Endothelial cell of umbilical vein (primary cell): Measurements from ENCODE around the gene FAM163A. TPM values are rescaled to one million over a fixed set of nuclear protein-coding genes. Genes with fewer than 3 reads are reported as not detected.

Experiments used
- BruUV-seq: library from RNA; stranded (reverse); fragments of 400-500 nt; replicated peaks from 2 replicates; lab custom pipeline; 2021; lab: Mats Ljungman, UMichigan
- CTCF ChIA-PET: fragments of 300-600, 350-600 bp; sonication (Branson Sonifier 250); formaldehyde crosslinking; loops from one replicate; lab custom pipeline; 2021; ENCODE audit warnings: antibody characterized with exemption, inconsistent platforms; lab: Charles Lee
- POLR2A ChIA-PET: fragments of 300-600, 350-600 bp; sonication (Branson Sonifier 250); formaldehyde crosslinking; loops from one replicate; lab custom pipeline; 2021; ENCODE audit warnings: antibody characterized with exemption, inconsistent platforms; lab: Charles Lee
- DNase-seq: peaks from one replicate; pipeline ENCODE4 v3.0.0-alpha.2; 2011; ENCODE audit warnings: low read depth, low spot score
- FAIRE-seq: peaks from 2 replicates; lab custom pipeline; 2011; peaks lifted over from hg19 to GRCh38; lab: Jason Lieb, UNC
- H2AFZ ChIP-seq: 2 replicates; pipeline ENCODE4 v1.6.0; 2012; ENCODE audit warnings: low read depth, low read length, control low read depth, inconsistent platforms
- H3K27ac ChIP-seq: 2 replicates; pipeline ENCODE4 v1.5.1; 2011; ENCODE audit warnings: low read depth, mild to moderate bottlenecking, control low read depth, low read length, moderate library complexity; ENCODE audit not compliant: insufficient read depth
- H3K27me3 ChIP-seq, 2 experiments: 2 replicates each; pipeline versions ENCODE4 v1.6.0 to v1.6.1; 2011; ENCODE audit warnings: low read length in 2 of 2, mixed read lengths in 1 of 2; ENCODE audit not compliant: control insufficient read depth in 2 of 2, insufficient read depth in 2 of 2
- H3K36me3 ChIP-seq, 2 experiments: 2 replicates in 1 of 2; 3 replicates in 1 of 2; pipeline ENCODE4 v1.5.1; 2011; ENCODE audit warnings: low read length in 2 of 2, mild to moderate bottlenecking in 1 of 2, moderate library complexity in 1 of 2; ENCODE audit not compliant: control insufficient read depth in 2 of 2, insufficient read depth in 2 of 2; ENCODE audit errors: extremely low read depth in 1 of 2
- H3K4me1 ChIP-seq: 3 replicates; pipeline ENCODE4 v1.5.1; 2011; ENCODE audit warnings: mild to moderate bottlenecking, low read length; ENCODE audit not compliant: control insufficient read depth, insufficient read depth; ENCODE audit errors: extremely low read depth
- H3K4me2 ChIP-seq: 2 replicates; pipeline ENCODE4 v1.6.1; 2011; ENCODE audit warnings: low read length, control low read depth, mixed read lengths; ENCODE audit not compliant: insufficient read depth
- H3K4me3 ChIP-seq, 3 experiments: fragments of 200-600 bp in 1 of 3; sonication (generic), shearing (Covaris generic) in 1 of 3; replicated peaks in 1 of 3; 2 replicates each; pipeline ENCODE4 v1.5.1; 2011 to 2016; ENCODE audit warnings: control low read depth in 3 of 3, low read length in 3 of 3, mild to moderate bottlenecking in 2 of 3, inconsistent platforms in 1 of 3, low read depth in 1 of 3, moderate library complexity in 1 of 3; ENCODE audit not compliant: insufficient read depth in 1 of 3
- H3K79me2 ChIP-seq: 2 replicates; pipeline ENCODE4 v1.6.0; 2012; ENCODE audit warnings: low read length, inconsistent platforms; ENCODE audit not compliant: control insufficient read depth, insufficient read depth
- H3K9ac ChIP-seq: replicated peaks from 2 replicates; pipeline ENCODE3; 2011; ENCODE audit warnings: low read length, control low read depth; ENCODE audit not compliant: insufficient read depth; ENCODE audit errors: extremely low read depth
- H3K9me1 ChIP-seq: replicated peaks from 3 replicates; pipeline ENCODE4 v1.6.0; 2011; ENCODE audit warnings: mild to moderate bottlenecking, low read length; ENCODE audit not compliant: control insufficient read depth, insufficient read depth; ENCODE audit errors: extremely low read depth
- H3K9me3 ChIP-seq: replicated peaks from 2 replicates; pipeline ENCODE4 v1.5.1; 2012; ENCODE audit warnings: low read length, inconsistent platforms; ENCODE audit not compliant: control insufficient read depth, insufficient read depth
- H4K20me1 ChIP-seq: replicated peaks from 2 replicates; pipeline ENCODE3; 2011; ENCODE audit warnings: mild to moderate bottlenecking, low read length; ENCODE audit not compliant: control insufficient read depth, insufficient read depth; ENCODE audit errors: extremely low read depth
- CTCF ChIP-seq, 2 donors: IDR thresholded peaks; 1 replicate in 1 of 2; 2 replicates in 1 of 2; pipeline ENCODE4 v1.5.1; 2011; ENCODE audit warnings: low read length in 2 of 2, mild to moderate bottlenecking in 2 of 2, moderate library complexity in 2 of 2, control low read depth in 1 of 2, inconsistent platforms in 1 of 2, low read depth in 1 of 2; ENCODE audit not compliant: insufficient read depth in 1 of 2; ENCODE audit errors: extremely low read depth in 1 of 2
- EZH2 ChIP-seq: IDR thresholded peaks from 2 replicates; pipeline ENCODE4 v1.6.1; 2012; ENCODE audit warnings: borderline replicate concordance, low read depth, mild to moderate bottlenecking, moderate library complexity, low read length, inconsistent platforms; ENCODE audit not compliant: severe bottlenecking
- FOS ChIP-seq: IDR thresholded peaks from 2 replicates; pipeline ENCODE4 v1.6.1; 2011; ENCODE audit warnings: mild to moderate bottlenecking, low read length, moderate library complexity, borderline replicate concordance; ENCODE audit not compliant: insufficient read depth
- GATA2 ChIP-seq: IDR thresholded peaks from 2 replicates; pipeline ENCODE4 v1.7.0; 2011; ENCODE audit warnings: low read depth, mild to moderate bottlenecking, moderate library complexity, mixed read lengths, low read length; ENCODE audit not compliant: insufficient read length, insufficient read depth
- JUN ChIP-seq: IDR thresholded peaks from 2 replicates; pipeline ENCODE4 v1.6.1; 2011; ENCODE audit warnings: borderline replicate concordance, low read depth; ENCODE audit not compliant: insufficient read length, insufficient read depth
- MAX ChIP-seq: IDR thresholded peaks from 2 replicates; pipeline ENCODE4 v1.6.1; 2011; ENCODE audit not compliant: insufficient read depth, insufficient read length
- MYC ChIP-seq: IDR thresholded peaks from one replicate; pipeline ENCODE4 v1.6.1; 2011; ENCODE audit warnings: mild to moderate bottlenecking, low read depth, low read length
- POLR2A ChIP-seq: IDR thresholded peaks from 2 replicates; pipeline ENCODE4 v1.6.1; 2012; ENCODE audit warnings: low read depth, mild to moderate bottlenecking, control low read depth, low read length
- POLR2AphosphoS5 ChIP-seq: IDR thresholded peaks from 2 replicates; pipeline ENCODE4 v1.6.1; 2012; ENCODE audit warnings: low read depth, mild to moderate bottlenecking, control low read depth, low read length, moderate library complexity; ENCODE audit not compliant: insufficient read depth
- dilution Hi-C: fragments of 300-500 bp; cut with MboI; formaldehyde crosslinking; loops from one replicate; pipeline ENCODE4 v1.15.0; 2019; ENCODE audit warnings: low sequenced_read_pairs; ENCODE audit not compliant: extremely low pct_ligation_motif_present
- intact Hi-C: fragments of 100-400 bp; cut with micrococcal nuclease; formaldehyde crosslinking; loops from one replicate; pipeline ENCODE4 v1.10.0; 2022
- polyA plus RNA-seq, 4 experiments: library from polyadenylated mRNA; depleted of rRNA in 3 of 4; stranded (reverse) in 3 of 4; unstranded in 1 of 4; fragments of >200 nt; gene quantifications; 2 replicates each; pipeline versions ENCODE4 v1.2.1 to v1.2.3, GENCODE V29; 2011 to 2012; ENCODE audit warnings: missing spikeins in 1 of 4
- total RNA-seq: library from RNA; stranded (reverse); gene quantifications from 2 replicates; pipeline ENCODE4 v1.2.3, GENCODE V29; 2021

The FAM163A gene
- total and polyA plus RNA-seq, 2 donors (not counting 3 experiments of a cell fraction or from before 2014, with no cell fraction given): not detected

GRCh38 chr1:179825206-179825605, 82.1 kb downstream of the FAM163A start:
- BruUV-seq: no TSS peak
- H3K9me1 ChIP-seq: no peaks in the 10 kb centered on the region
- dilution Hi-C loops (no loop called here), intact Hi-C loops (no loop called here)
- no peaks in the 10 kb centered on the region for H4K20me1 ChIP-seq
- no peak for DNase-seq
- no peaks in the 10 kb centered on the region for H3K4me1 ChIP-seq
- no peak overlapping the region for H3K9ac ChIP-seq
- no peak overlapping the region for H2AFZ ChIP-seq
- no peak overlapping the region for H3K27ac ChIP-seq
- no peak for TF ChIP-seq POLR2AphosphoS5
- TF ChIP-seq EZH2: no peak
- TF ChIP-seq CTCF (IDR thresholded peaks at IDR 0.05; ENCODE audit: extremely low read depth in 1 of 2, insufficient read depth in 1 of 2, low read depth in 1 of 2, low read length in 2 of 2): no peak
- no peak for TF ChIP-seq MAX
- TF ChIP-seq MYC: no peak
- no peak for TF ChIP-seq POLR2A
- no peak for TF ChIP-seq JUN
- no peak for TF ChIP-seq FOS
- no peak for TF ChIP-seq GATA2
- no peak overlapping the region for H3K4me2 ChIP-seq
- FAIRE-seq: no peak
- H3K4me3 ChIP-seq: no peak overlapping the region
- CTCF ChIA-PET: interaction anchor here (2.7 kb wide), 1 partner anchor 11 kb away, joined by 18 read pairs; no protein-coding TSS in a partner anchor
- H3K36me3 ChIP-seq: no peaks in the 10 kb centered on the region
- POLR2A ChIA-PET: no interaction called here
- no peaks in the 10 kb centered on the region for H3K9me3 ChIP-seq
- no peaks in the 10 kb centered on the region for H3K79me2 ChIP-seq
- peaks cover 0 to 7% of the 10 kb centered on the region in 2 experiments for H3K27me3 ChIP-seq
